ENCODE results near the gene RFESD.

DNA sequence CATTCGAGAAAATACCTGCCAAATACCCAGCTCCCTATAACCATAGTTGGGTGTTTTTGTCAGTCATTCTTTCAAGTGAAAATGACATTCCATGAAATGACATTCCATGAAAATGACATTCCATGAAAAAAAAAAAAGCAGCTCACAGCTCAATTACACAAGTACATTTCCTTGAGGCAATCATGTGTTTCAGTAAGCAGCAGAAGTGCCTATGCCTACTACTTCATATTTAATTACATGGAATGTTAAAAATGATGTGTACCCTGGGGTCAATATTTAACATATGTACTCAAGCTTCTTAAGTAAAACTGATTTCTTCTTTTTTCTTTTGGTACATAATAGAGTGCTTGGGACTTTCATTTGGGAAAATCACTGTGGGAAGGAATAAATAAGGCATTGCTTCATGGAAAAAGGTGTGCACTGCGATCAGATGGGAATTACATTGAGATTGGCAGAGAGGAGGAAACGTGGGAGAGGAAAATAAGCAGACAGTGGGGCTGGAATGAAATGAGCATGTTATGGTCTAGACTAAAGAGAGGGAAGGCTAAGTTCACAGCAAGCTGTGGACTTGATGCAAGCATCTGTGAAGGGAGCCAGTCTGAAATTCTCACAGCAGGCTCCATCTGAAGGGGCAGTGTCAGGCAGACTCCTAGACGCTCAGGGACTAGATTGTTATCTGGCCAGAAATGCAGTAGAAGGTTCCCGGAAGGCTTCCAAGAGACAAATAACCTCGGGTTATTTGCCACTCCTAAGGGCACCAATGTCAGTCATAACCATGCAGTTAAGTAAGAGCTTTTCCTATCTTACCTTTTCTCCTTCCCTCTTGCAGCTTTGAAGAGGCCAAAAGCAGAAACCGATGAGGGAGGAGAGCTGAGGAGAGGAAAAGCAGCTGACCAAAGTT, 51.5 kb downstream of the RFESD start:
- TF ChIP-seq, protein P1, sequence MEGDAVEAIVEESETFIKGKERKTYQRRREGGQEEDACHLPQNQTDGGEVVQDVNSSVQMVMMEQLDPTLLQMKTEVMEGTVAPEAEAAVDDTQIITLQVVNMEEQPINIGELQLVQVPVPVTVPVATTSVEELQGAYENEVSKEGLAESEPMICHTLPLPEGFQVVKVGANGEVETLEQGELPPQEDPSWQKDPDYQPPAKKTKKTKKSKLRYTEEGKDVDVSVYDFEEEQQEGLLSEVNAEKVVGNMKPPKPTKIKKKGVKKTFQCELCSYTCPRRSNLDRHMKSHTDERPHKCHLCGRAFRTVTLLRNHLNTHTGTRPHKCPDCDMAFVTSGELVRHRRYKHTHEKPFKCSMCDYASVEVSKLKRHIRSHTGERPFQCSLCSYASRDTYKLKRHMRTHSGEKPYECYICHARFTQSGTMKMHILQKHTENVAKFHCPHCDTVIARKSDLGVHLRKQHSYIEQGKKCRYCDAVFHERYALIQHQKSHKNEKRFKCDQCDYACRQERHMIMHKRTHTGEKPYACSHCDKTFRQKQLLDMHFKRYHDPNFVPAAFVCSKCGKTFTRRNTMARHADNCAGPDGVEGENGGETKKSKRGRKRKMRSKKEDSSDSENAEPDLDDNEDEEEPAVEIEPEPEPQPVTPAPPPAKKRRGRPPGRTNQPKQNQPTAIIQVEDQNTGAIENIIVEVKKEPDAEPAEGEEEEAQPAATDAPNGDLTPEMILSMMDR (IDR thresholded peaks at IDR 0.05) = no peak
- no peak for TF ChIP-seq POLR2A (IDR thresholded peaks at IDR 0.05)
